Endothelial cell of umbilical vein (primary cell): ENCODE results near the gene NRF1. TPM values are rescaled to one million over a fixed set of nuclear protein-coding genes. Genes with fewer than 3 reads are reported as not detected.
A peak's percentile ranks its signal among the peaks of the same experiment; 100 is the strongest.
"Not testable (repeated sequence)": the region's sequence is repeated elsewhere in the genome, so short reads cannot be mapped to it uniquely, and the experiment has no call there.

ENCODE experiments used
- BruUV-seq: library from RNA; stranded (reverse); fragments of 400-500 nt; replicated peaks from 2 replicates; lab custom pipeline; 2021; lab: Mats Ljungman, UMichigan
- CTCF ChIA-PET: fragments of 300-600, 350-600 bp; sonication (Branson Sonifier 250); formaldehyde crosslinking; loops from one replicate; lab custom pipeline; 2021; ENCODE audit warnings: antibody characterized with exemption, inconsistent platforms; lab: Charles Lee
- POLR2A ChIA-PET: fragments of 300-600, 350-600 bp; sonication (Branson Sonifier 250); formaldehyde crosslinking; loops from one replicate; lab custom pipeline; 2021; ENCODE audit warnings: antibody characterized with exemption, inconsistent platforms; lab: Charles Lee
- DNase-seq: peaks from one replicate; pipeline ENCODE4 v3.0.0-alpha.2; 2011; ENCODE audit warnings: low read depth, low spot score
- FAIRE-seq: peaks from 2 replicates; lab custom pipeline; 2011; peaks lifted over from hg19 to GRCh38; lab: Jason Lieb, UNC
- H2AFZ ChIP-seq: 2 replicates; pipeline ENCODE4 v1.6.0; 2012; ENCODE audit warnings: low read depth, low read length, control low read depth, inconsistent platforms
- H3K27ac ChIP-seq: 2 replicates; pipeline ENCODE4 v1.5.1; 2011; ENCODE audit warnings: low read depth, mild to moderate bottlenecking, control low read depth, low read length, moderate library complexity; ENCODE audit not compliant: insufficient read depth
- H3K27me3 ChIP-seq, 2 experiments: 2 replicates each; pipeline versions ENCODE4 v1.6.0 to v1.6.1; 2011; ENCODE audit warnings: low read length in 2 of 2, mixed read lengths in 1 of 2; ENCODE audit not compliant: control insufficient read depth in 2 of 2, insufficient read depth in 2 of 2
- H3K36me3 ChIP-seq, 2 experiments: 2 replicates in 1 of 2; 3 replicates in 1 of 2; pipeline ENCODE4 v1.5.1; 2011; ENCODE audit warnings: low read length in 2 of 2, mild to moderate bottlenecking in 1 of 2, moderate library complexity in 1 of 2; ENCODE audit not compliant: control insufficient read depth in 2 of 2, insufficient read depth in 2 of 2; ENCODE audit errors: extremely low read depth in 1 of 2
- H3K4me1 ChIP-seq: 3 replicates; pipeline ENCODE4 v1.5.1; 2011; ENCODE audit warnings: mild to moderate bottlenecking, low read length; ENCODE audit not compliant: control insufficient read depth, insufficient read depth; ENCODE audit errors: extremely low read depth
- H3K4me2 ChIP-seq: 2 replicates; pipeline ENCODE4 v1.6.1; 2011; ENCODE audit warnings: low read length, control low read depth, mixed read lengths; ENCODE audit not compliant: insufficient read depth
- H3K4me3 ChIP-seq, 3 experiments: fragments of 200-600 bp in 1 of 3; sonication (generic), shearing (Covaris generic) in 1 of 3; replicated peaks in 1 of 3; 2 replicates each; pipeline ENCODE4 v1.5.1; 2011 to 2016; ENCODE audit warnings: control low read depth in 3 of 3, low read length in 3 of 3, mild to moderate bottlenecking in 2 of 3, inconsistent platforms in 1 of 3, low read depth in 1 of 3, moderate library complexity in 1 of 3; ENCODE audit not compliant: insufficient read depth in 1 of 3
- H3K79me2 ChIP-seq: 2 replicates; pipeline ENCODE4 v1.6.0; 2012; ENCODE audit warnings: low read length, inconsistent platforms; ENCODE audit not compliant: control insufficient read depth, insufficient read depth
- H3K9ac ChIP-seq: replicated peaks from 2 replicates; pipeline ENCODE3; 2011; ENCODE audit warnings: low read length, control low read depth; ENCODE audit not compliant: insufficient read depth; ENCODE audit errors: extremely low read depth
- H3K9me1 ChIP-seq: replicated peaks from 3 replicates; pipeline ENCODE4 v1.6.0; 2011; ENCODE audit warnings: mild to moderate bottlenecking, low read length; ENCODE audit not compliant: control insufficient read depth, insufficient read depth; ENCODE audit errors: extremely low read depth
- H3K9me3 ChIP-seq: replicated peaks from 2 replicates; pipeline ENCODE4 v1.5.1; 2012; ENCODE audit warnings: low read length, inconsistent platforms; ENCODE audit not compliant: control insufficient read depth, insufficient read depth
- H4K20me1 ChIP-seq: replicated peaks from 2 replicates; pipeline ENCODE3; 2011; ENCODE audit warnings: mild to moderate bottlenecking, low read length; ENCODE audit not compliant: control insufficient read depth, insufficient read depth; ENCODE audit errors: extremely low read depth
- POLR2A ChIP-seq: IDR thresholded peaks from 2 replicates; pipeline ENCODE4 v1.6.1; 2012; ENCODE audit warnings: low read depth, mild to moderate bottlenecking, control low read depth, low read length
- dilution Hi-C: fragments of 300-500 bp; cut with MboI; formaldehyde crosslinking; loops from one replicate; pipeline ENCODE4 v1.15.0; 2019; ENCODE audit warnings: low sequenced_read_pairs; ENCODE audit not compliant: extremely low pct_ligation_motif_present
- intact Hi-C: fragments of 100-400 bp; cut with micrococcal nuclease; formaldehyde crosslinking; loops from one replicate; pipeline ENCODE4 v1.10.0; 2022
- polyA plus RNA-seq, 4 experiments: library from polyadenylated mRNA; depleted of rRNA in 3 of 4; stranded (reverse) in 3 of 4; unstranded in 1 of 4; fragments of >200 nt; gene quantifications; 2 replicates each; pipeline versions ENCODE4 v1.2.1 to v1.2.3, GENCODE V29; 2011 to 2012; ENCODE audit warnings: missing spikeins in 1 of 4
- total RNA-seq: library from RNA; stranded (reverse); gene quantifications from 2 replicates; pipeline ENCODE4 v1.2.3, GENCODE V29; 2021
- TF ChIP-seq, protein P1 (sequence below), 2 donors: IDR thresholded peaks; 1 replicate in 1 of 2; 2 replicates in 1 of 2; pipeline ENCODE4 v1.5.1; 2011; ENCODE audit warnings: low read length in 2 of 2, mild to moderate bottlenecking in 2 of 2, moderate library complexity in 2 of 2, control low read depth in 1 of 2, inconsistent platforms in 1 of 2, low read depth in 1 of 2; ENCODE audit not compliant: insufficient read depth in 1 of 2; ENCODE audit errors: extremely low read depth in 1 of 2

Gene NRF1
- total and polyA plus RNA-seq, 2 donors (not counting 3 experiments of a cell fraction or from before 2014, with no cell fraction given), result 14.6 to 20.3 TPM

DNA sequence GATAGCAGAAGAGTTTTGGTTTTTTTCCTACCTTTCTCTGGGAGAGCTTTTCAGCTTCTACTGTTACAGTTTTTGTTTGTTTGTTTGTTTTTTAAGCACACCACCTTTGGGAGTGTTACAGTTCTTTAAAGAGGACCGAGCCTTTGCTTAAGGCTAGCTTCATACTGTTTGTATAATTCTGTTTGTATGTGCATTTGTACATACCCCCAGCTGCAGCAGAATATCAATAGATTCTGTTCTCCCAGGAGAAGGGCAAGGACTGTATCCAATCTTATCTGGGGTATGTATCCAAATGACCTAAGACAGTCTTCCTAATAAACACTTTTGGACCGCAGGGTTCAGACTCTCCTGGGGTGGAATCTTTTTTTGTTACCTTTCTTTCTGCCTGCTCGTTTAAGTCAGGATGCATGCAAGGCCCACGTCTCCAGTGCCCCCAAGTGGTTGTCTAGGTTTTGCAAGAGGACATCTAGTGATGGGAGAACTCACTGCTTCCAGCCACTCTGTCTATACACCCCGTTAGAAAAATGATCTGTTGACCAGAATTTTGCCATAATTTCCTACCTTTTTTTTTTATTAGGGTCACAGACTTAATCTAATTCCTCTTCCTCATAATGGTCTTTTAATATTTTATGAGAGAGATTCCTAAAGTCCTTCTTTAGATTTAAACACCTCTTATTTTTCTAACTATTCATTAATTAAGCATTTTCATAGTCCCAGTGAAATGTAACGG, 23.9 kb downstream of the NRF1 start:
- Histone ChIP-seq H3K79me2 (peaks cover 34% of the 10 kb centered on the region), H3K9me1 (no peaks in the 10 kb centered on the region), H3K9ac (no peak overlapping the region), H3K27ac (no peak overlapping the region), H3K4me3 (no peak overlapping the region), H3K36me3 (no peaks in the 10 kb centered on the region), H2AFZ (no peak overlapping the region), H4K20me1 (peaks cover 2% of the 10 kb centered on the region), H3K9me3 (no peaks in the 10 kb centered on the region), H3K4me2 (no peak overlapping the region), H3K4me1 (no peaks in the 10 kb centered on the region), H3K27me3 (no peaks in the 10 kb centered on the region)
- DNase-seq (peak; percentile 76), FAIRE-seq (peak; percentile 78)
- no TSS peak for BruUV-seq
- intact Hi-C loops, result loop anchor here (1.0 kb wide), 2 partner anchors 23 to 163 kb away; no protein-coding TSS in a partner anchor
- ChIA-PET CTCF (interaction anchor here (0.6 to 7.3 kb wide), 14 partner anchors 8 to 409 kb away, joined by 3 to 72 read pairs (median 4); partner anchors contain the start of gene NRF1), POLR2A (no interaction called here)
- no peak for TF ChIP-seq POLR2A
- TF ChIP-seq, protein P1, sequence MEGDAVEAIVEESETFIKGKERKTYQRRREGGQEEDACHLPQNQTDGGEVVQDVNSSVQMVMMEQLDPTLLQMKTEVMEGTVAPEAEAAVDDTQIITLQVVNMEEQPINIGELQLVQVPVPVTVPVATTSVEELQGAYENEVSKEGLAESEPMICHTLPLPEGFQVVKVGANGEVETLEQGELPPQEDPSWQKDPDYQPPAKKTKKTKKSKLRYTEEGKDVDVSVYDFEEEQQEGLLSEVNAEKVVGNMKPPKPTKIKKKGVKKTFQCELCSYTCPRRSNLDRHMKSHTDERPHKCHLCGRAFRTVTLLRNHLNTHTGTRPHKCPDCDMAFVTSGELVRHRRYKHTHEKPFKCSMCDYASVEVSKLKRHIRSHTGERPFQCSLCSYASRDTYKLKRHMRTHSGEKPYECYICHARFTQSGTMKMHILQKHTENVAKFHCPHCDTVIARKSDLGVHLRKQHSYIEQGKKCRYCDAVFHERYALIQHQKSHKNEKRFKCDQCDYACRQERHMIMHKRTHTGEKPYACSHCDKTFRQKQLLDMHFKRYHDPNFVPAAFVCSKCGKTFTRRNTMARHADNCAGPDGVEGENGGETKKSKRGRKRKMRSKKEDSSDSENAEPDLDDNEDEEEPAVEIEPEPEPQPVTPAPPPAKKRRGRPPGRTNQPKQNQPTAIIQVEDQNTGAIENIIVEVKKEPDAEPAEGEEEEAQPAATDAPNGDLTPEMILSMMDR (IDR thresholded peaks at IDR 0.05; ENCODE audit: extremely low read depth in 1 of 2, insufficient read depth in 1 of 2, low read depth in 1 of 2, low read length in 2 of 2), result peak; percentile 68 to 81
- dilution Hi-C loops, result no loop called here

DNA sequence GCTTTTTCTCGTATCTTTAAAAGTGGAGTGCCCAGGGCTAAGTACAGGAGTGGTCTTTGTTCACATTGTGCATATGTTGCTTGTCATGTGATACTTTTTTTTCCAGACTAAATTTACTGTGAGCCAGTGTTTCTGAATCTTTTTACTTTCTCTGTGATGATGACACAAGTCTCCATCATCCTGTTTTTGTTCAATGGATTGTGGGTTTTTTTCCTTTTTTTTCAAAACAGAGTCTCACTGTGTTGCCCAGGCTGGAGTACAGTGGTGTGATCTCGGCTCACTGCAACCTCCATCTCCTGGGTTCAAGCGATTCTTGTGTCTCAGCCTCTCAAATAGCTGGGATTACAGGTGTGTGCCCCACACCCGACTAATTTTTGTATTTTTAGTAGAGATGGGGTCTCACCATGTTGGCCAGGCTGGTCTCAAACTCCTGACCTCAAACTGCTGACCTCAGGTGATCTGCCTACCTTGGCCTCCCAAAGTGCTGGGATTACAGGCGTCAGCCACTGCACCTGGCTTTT, 24.6 kb downstream of the NRF1 start:
- intact Hi-C loops, H3K27me3 ChIP-seq, BruUV-seq, H3K36me3 ChIP-seq, H2AFZ ChIP-seq, POLR2A ChIA-PET, H3K9me1 ChIP-seq, FAIRE-seq, DNase-seq, H3K9ac ChIP-seq, H3K27ac ChIP-seq, H3K4me3 ChIP-seq, H3K9me3 ChIP-seq, dilution Hi-C loops, H3K4me1 ChIP-seq, H3K4me2 ChIP-seq, H4K20me1 ChIP-seq: not testable (repeated sequence)
- CTCF ChIA-PET, result interaction anchor here (2.1 to 9.2 kb wide), 3 partner anchors 25 to 268 kb away, joined by 7 to 133 read pairs (median 8); partner anchors contain the start of gene NRF1
- peaks cover 32% of the 10 kb centered on the region for H3K79me2 ChIP-seq
